GM12878 (cell line): ENCODE data around the gene NPTN. TPM values are rescaled to one million over a fixed set of nuclear protein-coding genes. Genes with fewer than 3 reads are reported as not detected.
A peak's percentile ranks its signal among the peaks of the same experiment; 100 is the strongest.

Experiments
- ATAC-seq: fragments of 200-7000 bp; cut with Tn5 transposase; 3 replicates; pipeline ENCODE4 v1.9.1; 2020; ENCODE audit warnings: mild to moderate bottlenecking, moderate library complexity
- BruUV-seq: library from RNA; stranded (reverse); fragments of 400-500 nt; replicated peaks from 2 replicates; lab custom pipeline; 2021; lab: Mats Ljungman, UMichigan
- CTCF ChIA-PET: fragments of 300-600 bp; sonication (Branson Sonifier 250); formaldehyde crosslinking; extraction: SDS; loops from one replicate; lab custom pipeline; 2021; ENCODE audit warnings: inconsistent platforms; lab: Yijun Ruan, JAX
- POLR2A ChIA-PET: fragments of 350-600 bp; formaldehyde crosslinking; extraction: SDS; loops from one replicate; lab custom pipeline; 2021; ENCODE audit warnings: inconsistent platforms; lab: Charles Lee
- RAD21 ChIA-PET: fragments of 300-600 bp; sonication (Branson Sonifier 250); formaldehyde crosslinking; loops from one replicate; lab custom pipeline; 2023; ENCODE audit warnings: antibody characterized with exemption; ENCODE audit not compliant: unreplicated experiment; lab: Charles Lee
- SMC1A ChIA-PET: fragments of 300-600 bp; sonication (Branson Sonifier 250); formaldehyde crosslinking; loops from one replicate; lab custom pipeline; 2023; ENCODE audit not compliant: unreplicated experiment, uncharacterized antibody; lab: Charles Lee
- DNase-seq: peaks from one replicate; pipeline ENCODE4 v3.0.0-alpha.2; 2011; ENCODE audit warnings: low read depth, low spot score
- FAIRE-seq: peaks from 3 replicates; lab custom pipeline; 2011; peaks lifted over from hg19 to GRCh38; lab: Jason Lieb, UNC
- H2AFZ ChIP-seq: 2 replicates; pipeline ENCODE4 v1.6.0; 2011; ENCODE audit warnings: low read depth, low read length, control low read depth; ENCODE audit not compliant: control insufficient read depth
- H3K27ac ChIP-seq: 2 replicates; pipeline ENCODE4 v1.5.1; 2011; ENCODE audit warnings: control low read depth; ENCODE audit not compliant: control insufficient read depth, insufficient read depth
- H3K27me3 ChIP-seq, 2 experiments: replicated peaks in 1 of 2; 2 replicates each; pipeline versions ENCODE4 v1.6.0 to v1.6.1; 2011; ENCODE audit warnings: low read length in 1 of 2; ENCODE audit not compliant: control insufficient read depth in 2 of 2, insufficient read depth in 2 of 2
- H3K36me3 ChIP-seq, 2 experiments: 2 replicates each; pipeline ENCODE4 v1.5.1; 2011; ENCODE audit warnings: low read length in 1 of 2; ENCODE audit not compliant: control insufficient read depth in 2 of 2, insufficient read depth in 2 of 2
- H3K4me1 ChIP-seq: 2 replicates; pipeline ENCODE4 v1.6.1; 2011; ENCODE audit warnings: mild to moderate bottlenecking, low read length, moderate library complexity, mixed read lengths; ENCODE audit not compliant: control insufficient read depth, insufficient read depth
- H3K4me2 ChIP-seq: 2 replicates; pipeline ENCODE4 v1.6.0; 2011; ENCODE audit warnings: control low read depth; ENCODE audit not compliant: control insufficient read depth, insufficient read depth
- H3K4me3 ChIP-seq: fragments of 200-600 bp; sonication (generic); 2 replicates; pipeline ENCODE4 v1.5.1; 2016
- H3K79me2 ChIP-seq: 2 replicates; pipeline ENCODE4 v1.6.0; 2011; ENCODE audit warnings: low read length; ENCODE audit not compliant: control insufficient read depth, insufficient read depth
- H3K9ac ChIP-seq: 2 replicates; pipeline ENCODE4 v1.8.0; 2011; ENCODE audit warnings: low read length, control low read depth, mixed read lengths; ENCODE audit not compliant: control insufficient read depth, insufficient read depth
- H3K9me3 ChIP-seq: replicated peaks from 3 replicates; pipeline ENCODE4 v1.5.1; 2011; ENCODE audit warnings: mild to moderate bottlenecking, low read length; ENCODE audit not compliant: control insufficient read depth, insufficient read depth
- H4K20me1 ChIP-seq: 2 replicates; pipeline ENCODE4 v1.6.0; 2011; ENCODE audit not compliant: control insufficient read depth, insufficient read depth
- ATF3 ChIP-seq: IDR thresholded peaks from 2 replicates; pipeline ENCODE4 v1.6.1; 2011; ENCODE audit warnings: low read depth, mild to moderate bottlenecking, low read length, moderate library complexity, borderline replicate concordance; ENCODE audit errors: extremely low read depth
- CREB1 ChIP-seq: IDR thresholded peaks from 2 replicates; pipeline ENCODE4 v1.6.1; 2012; ENCODE audit warnings: low read depth, mild to moderate bottlenecking, inconsistent platforms
- EP300 ChIP-seq, 2 experiments: fragments of 150-350 bp in 1 of 2; IDR thresholded peaks; 2 replicates each; pipeline ENCODE4 v1.6.1; 2011 to 2012; ENCODE audit warnings: low read depth in 2 of 2, low read length in 2 of 2, borderline replicate concordance in 1 of 2, improper control_type of control experiment in 1 of 2, inconsistent platforms in 1 of 2; ENCODE audit not compliant: control insufficient read depth in 1 of 2
- HCFC1 ChIP-seq: fragments of 150-350 bp; IDR thresholded peaks from 2 replicates; pipeline ENCODE4 v1.6.1; 2014; ENCODE audit warnings: low read length
- IKZF2 ChIP-seq, 2 experiments: fragments of 450-650 bp; IDR thresholded peaks; 2 replicates each; pipeline ENCODE4 v1.6.1; 2017; ENCODE audit warnings: mild to moderate bottlenecking in 2 of 2, moderate library complexity in 2 of 2
- LARP7 ChIP-seq: fragments of 450-650 bp; IDR thresholded peaks from 2 replicates; pipeline ENCODE4 v1.6.1; 2017; ENCODE audit warnings: mild to moderate bottlenecking
- NR2F1 ChIP-seq: fragments of 450-650 bp; conservative IDR thresholded peaks from 2 replicates; pipeline ENCODE4 v1.6.1; 2017; ENCODE audit warnings: mild to moderate bottlenecking
- NRF1 ChIP-seq: conservative IDR thresholded peaks from 2 replicates; pipeline ENCODE4 v1.6.1; 2011; ENCODE audit warnings: mild to moderate bottlenecking, low read depth, low read length, improper control_type of control experiment
- RAD51 ChIP-seq: fragments of 450-650 bp; IDR thresholded peaks from 2 replicates; pipeline ENCODE4 v1.6.1; 2016; ENCODE audit warnings: moderate library complexity, mild to moderate bottlenecking, inconsistent platforms
- RELB ChIP-seq: fragments of 450-650 bp; IDR thresholded peaks from 2 replicates; pipeline ENCODE4 v1.6.1; 2017; ENCODE audit warnings: low read depth, mild to moderate bottlenecking, moderate library complexity
- TCF3 ChIP-seq: IDR thresholded peaks from 2 replicates; pipeline ENCODE4 v1.6.1; 2012; ENCODE audit warnings: low read depth, mild to moderate bottlenecking, low read length, borderline replicate concordance; ENCODE audit not compliant: insufficient read depth
- USF1 ChIP-seq: IDR thresholded peaks from 2 replicates; pipeline ENCODE4 v1.6.1; 2011; ENCODE audit warnings: borderline replicate concordance, low read depth, mild to moderate bottlenecking, moderate library complexity, mixed read lengths, low read length; ENCODE audit not compliant: insufficient read depth; ENCODE audit errors: extremely low read length
- ZNF207 ChIP-seq: fragments of 450-650 bp; IDR thresholded peaks from 2 replicates; pipeline ENCODE4 v1.6.1; 2014; ENCODE audit warnings: antibody characterized with exemption, mild to moderate bottlenecking, borderline replicate concordance
- WGBS: methylation state at CpG from one replicate; pipeline ENCODE4 v1.1.6; 2016; ENCODE audit warnings: low lambda C conversion rate; ENCODE audit not compliant: insufficient replicate concordance, insufficient coverage; ENCODE audit errors: missing lambda C conversion rate; 5-methylcytosine and 5-hydroxymethylcytosine counted together
- in situ Hi-C: fragments of 300-500 bp; cut with MboI; formaldehyde crosslinking; loops from 9 replicates; pipeline ENCODE4 v1.14.3; 2018; ENCODE audit warnings: mixed read lengths
- intact Hi-C: fragments of 100-400 bp; cut with micrococcal nuclease; formaldehyde crosslinking; loops from one replicate; pipeline ENCODE4 v1.14.2; 2022; ENCODE audit not compliant: unreplicated experiment
- polyA plus RNA-seq, 11 experiments: library from polyadenylated mRNA; depleted of rRNA in 4 of 11; unstranded in 6 of 11; stranded (reverse) in 5 of 11; fragments of >200 nt; fragmentation: Nextera tagmentation in 4 of 11; fragmentation: Illumina TruSeq in 1 of 11; extraction: Ambion mirVana in 4 of 11; extraction: Trizol in 1 of 11; gene quantifications; 1 replicate in 1 of 11; 2 replicates in 10 of 11; pipeline versions ENCODE4 v1.2.1 to v1.2.3, GENCODE V29; 2011 to 2016; ENCODE audit warnings: inconsistent platforms in 2 of 11, missing spikeins in 2 of 11, low read depth in 1 of 11
- total RNA-seq, 4 experiments: library from RNA; depleted of rRNA in 3 of 4; stranded (reverse); fragments of >200 nt in 3 of 4; fragmentation: Illumina TruSeq in 1 of 4; extraction: Trizol in 1 of 4; gene quantifications; 2 replicates each; pipeline versions ENCODE4 v1.2.1 to v1.2.3, GENCODE V29; 2013 to 2021
- TF ChIP-seq, protein P1 (sequence below): fragments of 450-650 bp; formaldehyde crosslinking; IDR thresholded peaks from 2 replicates; pipeline ENCODE4 v1.4.0; 2022; ENCODE audit warnings: mild to moderate bottlenecking, moderate library complexity

The NPTN gene
- total and polyA plus RNA-seq, 10 of the 15 experiments (the other 5 are each of a cell fraction or from before 2014, with no cell fraction given) = 17.8 to 79.1 (median 41.7) TPM

DNA sequence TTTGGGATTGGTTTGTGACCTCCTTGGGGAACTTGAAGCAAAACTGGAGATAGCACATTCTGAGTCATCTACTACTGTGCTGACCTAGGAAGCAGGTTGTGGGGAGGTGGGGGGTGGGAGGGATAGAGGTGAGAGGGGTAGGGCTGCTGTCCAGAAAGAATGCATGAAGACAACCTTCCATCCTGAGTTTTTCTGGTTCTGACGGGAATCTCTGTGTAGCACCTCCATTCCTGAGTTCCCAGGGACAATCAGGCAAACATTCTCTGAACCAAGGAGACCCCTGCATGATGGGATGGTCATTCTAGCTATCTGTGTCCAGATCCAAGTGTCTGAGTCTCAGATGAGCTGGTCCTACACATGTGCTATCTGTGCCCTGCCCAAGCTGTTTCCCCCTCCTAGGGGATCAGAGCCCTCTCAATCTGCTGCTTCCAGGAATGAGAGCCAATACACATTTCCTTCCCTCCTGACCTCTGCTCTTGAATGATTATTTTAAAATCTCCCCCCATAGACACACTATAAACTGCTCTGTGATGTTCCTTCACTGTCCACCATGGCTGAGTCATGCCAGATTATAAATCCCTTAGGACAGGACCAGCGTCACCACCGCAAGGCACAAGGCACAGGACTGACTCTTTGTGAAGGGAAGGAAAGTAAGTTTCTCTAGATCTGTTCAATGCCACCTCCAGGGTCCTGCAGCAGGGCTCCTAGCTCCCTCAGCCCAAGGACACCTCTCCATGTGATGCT is 48.8 kb upstream of the NPTN start (continued):
- TF ChIP-seq RELB (no peak), LARP7 (no peak), IKZF2 (IDR thresholded peaks at IDR 0.05) (no peak)
- TF ChIP-seq, all 136 proteins: peak for 0

GRCh38 chr15:73681063-73681462 is 47.9 kb upstream of the NPTN start:
- H3K27ac ChIP-seq = no peak overlapping the region
- H3K4me3 ChIP-seq = no peak overlapping the region
- H4K20me1 ChIP-seq = no peaks in the 10 kb centered on the region
- H3K36me3 ChIP-seq = no peaks in the 10 kb centered on the region
- H3K27me3 ChIP-seq = peaks cover 5 to 6% of the 10 kb centered on the region in 2 experiments; a peak in 3 of 4 replicates
- intact Hi-C loops = no loop called here
- DNase-seq (no peak), ATAC-seq (no peak), FAIRE-seq (no peak)
- no TSS peak for BruUV-seq
- no peaks in the 10 kb centered on the region for H3K4me1 ChIP-seq
- H3K4me2 ChIP-seq = no peak overlapping the region
- ChIA-PET SMC1A (interaction anchor here (6.1 kb wide), 1 partner anchor 18 kb away, joined by 45 read pairs; no protein-coding TSS in a partner anchor), RAD21 (no interaction called here), CTCF (interaction anchor here (0.7 to 4.0 kb wide), 3 partner anchors 18 to 25 kb away, joined by 3 to 17 read pairs (median 3); no protein-coding TSS in a partner anchor), POLR2A (no interaction called here)
- in situ Hi-C loops = no loop called here
- H2AFZ ChIP-seq = no peak overlapping the region
- H3K9ac ChIP-seq = no peak overlapping the region
- 3% methylated on average over 3 of the region's 3 CpGs for WGBS
- no peaks in the 10 kb centered on the region for H3K9me3 ChIP-seq
- no peaks in the 10 kb centered on the region for H3K79me2 ChIP-seq
- TF ChIP-seq USF1 (peak; percentile 56), TCF3 (no peak), RAD51 (peak; percentile 84), EP300 (IDR thresholded peaks at IDR 0.05; ENCODE audit: borderline replicate concordance in 1 of 2, control insufficient read depth in 1 of 2, low read depth in 2 of 2, low read length in 2 of 2) (no peak), NR2F1 (no peak), NRF1 (no peak), ATF3 (no peak), ZNF207 (no peak), CREB1 (no peak), HCFC1 (no peak)
- TF ChIP-seq, protein P1, sequence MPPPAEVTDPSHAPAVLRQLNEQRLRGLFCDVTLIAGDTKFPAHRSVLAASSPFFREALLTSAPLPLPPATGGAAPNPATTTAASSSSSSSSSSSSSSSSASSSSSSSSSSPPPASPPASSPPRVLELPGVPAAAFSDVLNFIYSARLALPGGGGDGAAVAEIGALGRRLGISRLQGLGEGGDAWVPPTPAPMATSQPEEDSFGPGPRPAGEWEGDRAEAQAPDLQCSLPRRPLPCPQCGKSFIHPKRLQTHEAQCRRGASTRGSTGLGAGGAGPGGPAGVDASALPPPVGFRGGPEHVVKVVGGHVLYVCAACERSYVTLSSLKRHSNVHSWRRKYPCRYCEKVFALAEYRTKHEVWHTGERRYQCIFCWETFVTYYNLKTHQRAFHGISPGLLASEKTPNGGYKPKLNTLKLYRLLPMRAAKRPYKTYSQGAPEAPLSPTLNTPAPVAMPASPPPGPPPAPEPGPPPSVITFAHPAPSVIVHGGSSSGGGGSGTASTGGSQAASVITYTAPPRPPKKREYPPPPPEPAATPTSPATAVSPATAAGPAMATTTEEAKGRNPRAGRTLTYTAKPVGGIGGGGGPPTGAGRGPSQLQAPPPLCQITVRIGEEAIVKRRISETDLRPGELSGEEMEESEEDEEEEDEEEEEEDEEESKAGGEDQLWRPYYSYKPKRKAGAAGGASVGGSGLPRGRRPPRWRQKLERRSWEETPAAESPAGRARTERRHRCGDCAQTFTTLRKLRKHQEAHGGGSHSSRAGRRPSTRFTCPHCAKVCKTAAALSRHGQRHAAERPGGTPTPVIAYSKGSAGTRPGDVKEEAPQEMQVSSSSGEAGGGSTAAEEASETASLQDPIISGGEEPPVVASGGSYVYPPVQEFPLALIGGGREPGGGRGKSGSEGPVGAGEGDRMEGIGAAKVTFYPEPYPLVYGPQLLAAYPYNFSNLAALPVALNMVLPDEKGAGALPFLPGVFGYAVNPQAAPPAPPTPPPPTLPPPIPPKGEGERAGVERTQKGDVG (CRISPR knock-in tag) = no peak
